BE2C (cell line): Measurements from ENCODE around the gene PDZRN4.

Experiments used
- DNase-seq: peaks from one replicate; pipeline ENCODE4 v3.0.0-alpha.2; 2020
- H3K27me3 ChIP-seq: fragments of 250-450 bp; sonication (Bioruptor Pico); 2 replicates; pipeline ENCODE4 v1.5.1; 2020; ENCODE audit warnings: mild to moderate bottlenecking
- H3K36me3 ChIP-seq: fragments of 250-450 bp; sonication (Bioruptor Pico); 2 replicates; pipeline ENCODE4 v1.5.1; 2020; ENCODE audit warnings: mild to moderate bottlenecking
- H3K4me1 ChIP-seq: fragments of 250-450 bp; sonication (Bioruptor Pico); 2 replicates; pipeline ENCODE4 v1.5.1; 2020
- H3K4me3 ChIP-seq: 2 replicates; pipeline ENCODE4 v1.5.1; 2011; ENCODE audit warnings: low read depth, low read length
- H3K9me3 ChIP-seq: fragments of 250-450 bp; sonication (Bioruptor Pico); 2 replicates; pipeline ENCODE4 v1.5.1; 2020
- TF ChIP-seq, protein P1 (sequence below): IDR thresholded peaks from 2 replicates; pipeline ENCODE4 v1.5.1; 2012; ENCODE audit warnings: mild to moderate bottlenecking, low read depth, low read length

PDZRN4 gene

DNA sequence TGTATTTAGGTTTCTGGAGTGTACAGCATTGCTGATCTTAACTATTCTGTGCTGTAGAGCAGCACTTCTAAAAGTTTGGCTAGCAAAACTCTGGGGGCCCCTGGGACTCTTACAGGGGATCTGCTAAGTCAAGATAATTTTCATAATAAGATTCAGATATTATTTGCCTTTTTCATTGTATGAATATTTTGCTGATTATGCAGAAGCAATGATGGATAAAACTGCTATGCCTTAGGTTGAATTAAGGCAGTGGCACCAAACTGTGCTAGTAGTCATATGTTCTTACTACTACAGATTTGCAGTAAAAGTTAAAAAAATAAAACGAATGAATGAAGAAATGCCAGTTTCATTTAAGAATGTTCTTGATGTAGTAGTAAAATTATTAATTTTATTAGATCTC is 160.1 kb downstream of the PDZRN4 start:
- TF ChIP-seq, protein P1, sequence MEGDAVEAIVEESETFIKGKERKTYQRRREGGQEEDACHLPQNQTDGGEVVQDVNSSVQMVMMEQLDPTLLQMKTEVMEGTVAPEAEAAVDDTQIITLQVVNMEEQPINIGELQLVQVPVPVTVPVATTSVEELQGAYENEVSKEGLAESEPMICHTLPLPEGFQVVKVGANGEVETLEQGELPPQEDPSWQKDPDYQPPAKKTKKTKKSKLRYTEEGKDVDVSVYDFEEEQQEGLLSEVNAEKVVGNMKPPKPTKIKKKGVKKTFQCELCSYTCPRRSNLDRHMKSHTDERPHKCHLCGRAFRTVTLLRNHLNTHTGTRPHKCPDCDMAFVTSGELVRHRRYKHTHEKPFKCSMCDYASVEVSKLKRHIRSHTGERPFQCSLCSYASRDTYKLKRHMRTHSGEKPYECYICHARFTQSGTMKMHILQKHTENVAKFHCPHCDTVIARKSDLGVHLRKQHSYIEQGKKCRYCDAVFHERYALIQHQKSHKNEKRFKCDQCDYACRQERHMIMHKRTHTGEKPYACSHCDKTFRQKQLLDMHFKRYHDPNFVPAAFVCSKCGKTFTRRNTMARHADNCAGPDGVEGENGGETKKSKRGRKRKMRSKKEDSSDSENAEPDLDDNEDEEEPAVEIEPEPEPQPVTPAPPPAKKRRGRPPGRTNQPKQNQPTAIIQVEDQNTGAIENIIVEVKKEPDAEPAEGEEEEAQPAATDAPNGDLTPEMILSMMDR = no peak
- H3K4me3 ChIP-seq = no peak overlapping the region
- H3K4me1 ChIP-seq = no peaks in the 10 kb centered on the region
- no peaks in the 10 kb centered on the region for H3K9me3 ChIP-seq
- H3K36me3 ChIP-seq = no peaks in the 10 kb centered on the region
- H3K27me3 ChIP-seq = no peaks in the 10 kb centered on the region
- no peak for DNase-seq

DNA sequence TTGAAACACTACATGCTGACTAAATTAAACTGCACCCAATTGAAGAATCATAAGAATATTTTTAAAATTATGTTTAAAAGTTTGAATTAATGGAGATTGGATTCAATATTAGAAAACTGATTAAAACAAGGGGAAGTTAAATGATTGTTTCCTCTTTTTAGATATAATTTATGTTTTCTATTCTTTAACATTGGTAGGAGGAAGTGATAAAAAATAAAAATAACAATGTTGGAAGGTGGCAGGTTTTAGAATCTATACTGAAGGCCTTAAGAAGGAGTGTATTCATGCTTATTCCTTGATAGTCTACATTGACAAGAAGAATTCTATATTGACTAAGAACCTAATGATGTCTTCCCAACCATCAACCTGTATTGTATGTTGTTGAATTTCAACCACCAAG is 168.1 kb downstream of the PDZRN4 start:
- Histone ChIP-seq H3K9me3 (no peaks in the 10 kb centered on the region), H3K4me1 (no peaks in the 10 kb centered on the region), H3K27me3 (no peaks in the 10 kb centered on the region), H3K4me3 (no peak overlapping the region), H3K36me3 (no peaks in the 10 kb centered on the region)
- no peak for DNase-seq
- TF ChIP-seq, protein P1 = no peak

DNA sequence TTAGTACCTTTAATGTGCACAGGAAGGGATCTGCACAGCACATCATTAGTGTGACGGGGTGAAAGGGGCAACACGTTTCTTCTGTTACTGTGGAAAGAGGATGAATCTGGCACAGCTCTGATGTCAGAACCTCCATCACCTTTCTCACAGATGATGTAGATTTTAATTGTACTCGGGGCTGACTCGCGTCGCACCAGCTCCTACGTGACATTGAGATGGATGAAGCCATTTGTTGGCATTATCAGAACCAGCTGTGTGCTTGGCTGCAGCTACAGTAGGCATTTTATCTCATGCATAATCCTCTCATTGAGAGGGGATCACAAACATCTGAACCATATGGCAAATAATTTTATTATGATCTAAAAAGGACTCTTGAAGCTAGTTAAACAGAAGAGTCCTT is 173.6 kb downstream of the PDZRN4 start:
- no peaks in the 10 kb centered on the region for H3K27me3 ChIP-seq
- no peaks in the 10 kb centered on the region for H3K4me1 ChIP-seq
- DNase-seq = no peak
- no peak overlapping the region for H3K4me3 ChIP-seq
- TF ChIP-seq, protein P1 = no peak
- no peaks in the 10 kb centered on the region for H3K36me3 ChIP-seq
- H3K9me3 ChIP-seq = no peaks in the 10 kb centered on the region

DNA sequence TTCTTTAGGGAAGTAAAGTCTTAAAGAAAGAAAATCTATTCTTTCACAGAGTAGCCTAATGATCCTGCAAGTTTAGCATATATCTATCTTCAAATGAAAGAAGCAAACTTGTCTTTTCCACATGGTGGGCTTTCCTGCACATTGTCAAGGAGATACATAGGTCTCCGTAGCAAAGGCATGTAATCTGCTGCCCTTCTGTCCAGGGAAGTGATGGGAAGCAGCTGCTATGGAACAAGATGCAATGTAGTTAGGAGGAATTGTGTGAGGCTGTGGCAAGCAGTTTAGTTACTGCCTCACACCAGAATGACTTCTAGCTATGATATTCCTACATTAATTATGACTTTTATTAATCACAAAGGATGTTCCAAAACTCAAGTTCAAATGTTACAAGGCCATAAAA is 174.4 kb downstream of the PDZRN4 start:
- TF ChIP-seq, protein P1 = no peak
- H3K4me3 ChIP-seq = no peak overlapping the region
- no peak for DNase-seq
- H3K4me1 ChIP-seq = no peaks in the 10 kb centered on the region
- H3K27me3 ChIP-seq = no peaks in the 10 kb centered on the region
- no peaks in the 10 kb centered on the region for H3K9me3 ChIP-seq
- H3K36me3 ChIP-seq = no peaks in the 10 kb centered on the region

DNA sequence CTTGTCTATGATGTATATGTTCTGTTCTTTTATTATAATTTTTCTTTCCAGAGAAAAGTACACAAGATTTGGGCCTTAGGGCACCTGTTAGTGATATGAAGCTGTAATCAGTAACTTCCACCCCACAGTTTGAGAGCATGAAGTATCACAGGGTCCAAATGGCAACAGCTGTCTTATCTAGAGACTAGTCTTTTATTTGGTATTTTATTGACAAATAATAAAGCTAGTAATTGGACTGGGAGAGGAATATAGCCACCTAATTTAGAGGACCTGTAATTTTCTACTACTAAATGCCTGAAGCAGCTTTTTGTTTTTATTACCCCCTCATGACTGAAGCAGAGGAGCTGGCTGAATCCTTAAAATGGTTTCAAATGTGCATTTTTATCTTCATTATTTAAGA is 174.8 kb downstream of the PDZRN4 start:
- Histone ChIP-seq H3K9me3 (no peaks in the 10 kb centered on the region), H3K27me3 (no peaks in the 10 kb centered on the region), H3K4me3 (no peak overlapping the region), H3K4me1 (no peaks in the 10 kb centered on the region), H3K36me3 (no peaks in the 10 kb centered on the region)
- DNase-seq = no peak
- TF ChIP-seq, protein P1 = no peak

DNA sequence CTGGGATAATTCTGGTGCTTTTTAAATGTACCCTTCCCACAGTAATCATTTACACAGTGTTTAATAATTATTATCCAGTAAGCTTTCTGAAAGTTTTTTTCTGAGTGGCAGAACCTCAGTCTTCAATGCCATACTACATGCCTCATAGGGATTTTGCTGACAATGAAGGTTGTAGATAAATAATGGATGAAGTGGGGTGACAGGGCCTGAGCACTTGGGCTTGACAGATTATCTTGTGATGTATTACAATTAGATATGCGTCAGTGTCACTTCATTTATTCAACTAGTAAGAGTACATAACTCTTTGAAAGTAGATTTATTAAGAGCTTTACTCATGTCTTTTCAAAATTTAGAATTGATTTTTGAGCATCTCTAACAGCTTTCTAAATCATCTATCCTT is 176.1 kb downstream of the PDZRN4 start:
- Histone ChIP-seq H3K4me1 (no peaks in the 10 kb centered on the region), H3K4me3 (no peak overlapping the region), H3K27me3 (no peaks in the 10 kb centered on the region), H3K36me3 (no peaks in the 10 kb centered on the region), H3K9me3 (no peaks in the 10 kb centered on the region)
- no peak for DNase-seq
- TF ChIP-seq, protein P1 = no peak
